Fibroblast of gingiva (primary cell): Measurements from ENCODE around the gene MADD.
"Not testable (repeated sequence)": the region's sequence is repeated elsewhere in the genome, so short reads cannot be mapped to it uniquely, and the experiment has no call there.

Experiments
- DNase-seq: peaks from one replicate; pipeline ENCODE4 v3.0.0-alpha.2; 2011; ENCODE audit warnings: low read depth

Gene MADD

DNA sequence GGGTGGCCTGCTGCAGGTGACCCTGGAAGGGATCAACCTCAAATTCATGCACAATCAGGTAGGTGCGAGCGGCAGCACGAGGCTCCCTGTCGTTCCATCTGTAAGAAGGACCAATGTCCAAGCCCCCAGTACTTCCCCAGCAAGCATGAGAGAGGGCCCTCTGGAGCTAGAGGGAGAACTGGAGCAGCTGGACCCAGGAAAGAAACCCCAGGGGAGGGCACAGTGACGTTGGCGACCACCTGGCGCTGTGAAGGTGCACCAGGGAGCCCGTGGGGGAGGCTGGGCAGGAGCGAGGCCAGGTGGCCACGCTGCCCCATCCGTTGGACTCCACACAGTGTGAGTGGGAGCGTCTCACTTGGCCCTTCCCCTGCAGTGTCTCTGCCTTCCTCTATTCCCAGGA, 54.6 kb downstream of the MADD start:
- DNase-seq, result no peak

- no peak for DNase-seq
These were observed 55.5 kb downstream of the MADD start for GRCh38 chr11:47325271-47326041.

DNA sequence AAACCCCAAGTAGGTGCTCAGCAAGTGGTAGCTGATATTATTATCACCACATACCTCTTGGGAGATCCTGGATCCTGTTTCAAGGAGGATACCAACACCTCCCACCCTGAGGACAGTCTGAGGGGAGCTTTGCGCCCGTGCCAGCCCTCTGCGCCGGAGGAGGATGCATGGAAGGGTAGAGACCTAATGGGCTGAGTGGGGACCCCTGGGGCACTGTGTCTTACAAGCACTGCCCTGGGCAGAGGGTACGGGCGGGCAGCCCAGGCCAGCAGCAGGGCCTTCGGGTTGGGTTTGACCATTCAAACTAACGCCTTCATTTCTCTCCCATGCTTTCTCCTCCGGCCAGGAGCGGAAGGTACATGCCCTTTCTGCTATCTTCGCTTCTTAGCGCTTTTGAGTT, 56.3 kb downstream of the MADD start:
- DNase-seq, result no peak

- no peak for DNase-seq
These were observed 57.1 kb downstream of the MADD start for GRCh38 chr11:47327025-47327424.

DNA sequence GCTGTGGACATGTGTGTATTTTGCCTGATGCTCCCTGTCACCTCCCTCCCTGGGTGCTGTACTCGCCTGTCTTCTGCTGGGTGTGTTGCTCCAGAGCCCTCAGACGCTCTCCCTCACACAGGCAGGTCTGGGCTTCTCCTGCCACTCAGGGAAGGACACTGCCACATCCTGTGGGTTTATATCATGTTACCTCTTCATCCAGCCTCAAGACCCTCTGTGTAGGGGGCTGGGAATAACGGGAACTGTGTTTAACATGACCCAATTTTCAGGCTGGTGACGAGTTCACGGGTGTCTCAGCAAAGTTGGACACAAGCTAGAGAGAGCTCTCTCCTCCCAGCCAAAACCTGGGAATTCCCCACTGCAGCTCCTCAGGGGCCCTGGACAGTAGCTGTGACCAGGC, 58.0 kb downstream of the MADD start:
- no peak for DNase-seq

- DNase-seq, result no peak
These were observed 58.8 kb downstream of the MADD start for GRCh38 chr11:47328449-47329390.

DNA sequence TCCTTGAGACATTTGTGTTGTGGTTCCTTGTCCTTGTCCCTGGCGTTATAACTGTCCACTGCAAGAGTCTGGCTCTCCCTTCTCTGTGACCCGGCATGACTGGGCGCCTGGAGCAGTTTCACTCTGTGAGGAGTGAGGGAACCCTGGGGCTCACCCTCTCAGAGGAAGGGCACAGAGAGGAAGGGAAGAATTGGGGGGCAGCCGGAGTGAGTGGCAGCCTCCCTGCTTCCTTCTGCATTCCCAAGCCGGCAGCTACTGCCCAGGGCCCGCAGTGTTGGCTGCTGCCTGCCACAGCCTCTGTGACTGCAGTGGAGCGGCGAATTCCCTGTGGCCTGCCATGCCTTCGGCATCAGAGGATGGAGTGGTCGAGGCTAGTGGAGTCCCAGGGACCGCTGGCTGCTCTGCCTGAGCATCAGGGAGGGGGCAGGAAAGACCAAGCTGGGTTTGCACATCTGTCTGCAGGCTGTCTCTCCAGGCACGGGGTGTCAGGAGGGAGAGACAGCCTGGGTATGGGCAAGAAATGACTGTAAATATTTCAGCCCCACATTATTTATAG, 59.6 kb downstream of the MADD start:
- no peak for DNase-seq

DNA sequence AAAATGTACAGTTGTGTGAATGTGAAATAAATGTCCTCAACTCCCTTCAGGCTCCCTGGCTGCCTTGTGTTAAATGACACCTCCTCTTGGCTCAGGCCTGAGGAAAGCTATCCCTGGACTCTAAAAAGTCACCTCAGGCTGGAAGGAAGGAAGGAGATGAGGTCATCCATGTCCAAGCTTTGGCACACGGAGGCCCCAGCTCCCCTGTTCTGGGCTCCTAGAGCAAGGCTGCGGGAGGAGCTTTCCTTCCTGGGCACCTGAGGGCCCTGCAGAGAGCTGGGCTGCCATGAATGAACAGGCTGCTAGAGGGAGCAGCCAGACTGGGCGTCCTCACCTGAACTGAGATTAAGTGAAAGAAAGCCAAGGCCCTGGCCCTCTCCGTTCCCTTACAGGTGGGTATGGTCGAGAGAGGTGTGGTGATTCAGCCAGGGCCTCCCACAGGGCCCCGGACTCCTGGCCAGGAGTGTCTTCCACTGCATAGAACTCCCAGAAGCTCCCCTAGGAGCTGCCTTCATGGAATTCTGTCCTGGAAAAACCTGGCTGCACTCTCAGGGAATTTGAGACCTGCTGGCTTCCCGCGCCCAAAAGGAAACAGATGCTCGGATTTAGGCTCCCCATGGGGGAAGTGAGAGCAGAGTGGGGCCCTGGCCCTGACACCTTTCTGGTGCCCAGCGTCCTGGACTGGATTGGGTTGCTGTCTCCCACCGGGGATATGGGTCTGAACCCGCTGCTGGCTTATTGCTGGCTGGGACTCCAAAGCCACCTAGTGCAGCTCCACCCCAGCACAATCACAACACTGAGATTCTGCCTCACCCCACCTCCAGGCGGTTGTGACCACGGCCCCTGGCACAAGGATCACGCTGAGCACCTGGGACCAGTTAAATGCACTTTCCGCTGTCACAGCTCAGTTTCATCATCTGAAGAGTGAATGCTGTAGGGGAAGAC, 60.3 kb downstream of the MADD start:
- no peak for DNase-seq

DNA sequence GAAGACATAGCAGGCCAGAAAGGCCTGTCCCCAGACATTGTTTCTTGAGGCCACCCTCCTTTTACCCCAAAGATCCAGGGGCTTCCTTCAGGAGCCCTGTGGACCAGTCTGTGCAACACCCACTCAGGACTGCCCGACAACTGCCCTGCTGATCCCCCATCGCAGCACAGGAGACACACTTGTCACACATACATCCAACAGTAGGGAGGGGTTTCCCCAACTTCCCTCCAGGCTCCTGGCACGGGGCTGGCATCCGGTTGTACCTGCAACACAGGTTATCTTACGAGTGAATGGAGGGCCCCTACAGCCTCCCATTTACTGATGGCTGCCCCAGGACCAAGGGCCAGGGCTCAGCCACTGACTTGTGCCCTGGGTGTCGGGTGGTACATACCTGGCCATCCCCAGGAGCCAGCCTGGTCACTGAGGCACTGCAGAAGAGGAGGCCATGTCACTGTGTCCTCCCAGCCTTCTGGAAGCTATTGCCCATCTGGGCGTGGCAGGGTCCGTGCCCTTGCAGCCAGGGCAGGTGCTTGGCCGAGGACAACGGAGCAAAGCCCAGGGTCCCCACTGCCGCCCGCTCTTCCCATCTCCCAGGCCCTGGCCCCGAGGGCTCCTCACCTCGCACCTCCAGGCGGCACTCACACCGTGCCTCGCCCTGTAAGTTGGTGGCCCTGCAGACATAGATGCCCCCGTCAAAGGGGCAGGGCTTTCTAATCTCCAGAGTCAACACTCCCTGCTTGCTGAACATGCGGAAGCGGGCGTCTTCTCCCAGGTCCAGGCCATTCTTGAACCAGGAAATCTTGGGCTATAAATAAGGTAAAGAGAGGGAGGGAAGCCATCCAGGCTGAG, 61.7 kb downstream of the MADD start:
- DNase-seq, result no peak

- DNase-seq, result no peak
These were observed 62.4 kb downstream of the MADD start for GRCh38 chr11:47332303-47332711.

DNA sequence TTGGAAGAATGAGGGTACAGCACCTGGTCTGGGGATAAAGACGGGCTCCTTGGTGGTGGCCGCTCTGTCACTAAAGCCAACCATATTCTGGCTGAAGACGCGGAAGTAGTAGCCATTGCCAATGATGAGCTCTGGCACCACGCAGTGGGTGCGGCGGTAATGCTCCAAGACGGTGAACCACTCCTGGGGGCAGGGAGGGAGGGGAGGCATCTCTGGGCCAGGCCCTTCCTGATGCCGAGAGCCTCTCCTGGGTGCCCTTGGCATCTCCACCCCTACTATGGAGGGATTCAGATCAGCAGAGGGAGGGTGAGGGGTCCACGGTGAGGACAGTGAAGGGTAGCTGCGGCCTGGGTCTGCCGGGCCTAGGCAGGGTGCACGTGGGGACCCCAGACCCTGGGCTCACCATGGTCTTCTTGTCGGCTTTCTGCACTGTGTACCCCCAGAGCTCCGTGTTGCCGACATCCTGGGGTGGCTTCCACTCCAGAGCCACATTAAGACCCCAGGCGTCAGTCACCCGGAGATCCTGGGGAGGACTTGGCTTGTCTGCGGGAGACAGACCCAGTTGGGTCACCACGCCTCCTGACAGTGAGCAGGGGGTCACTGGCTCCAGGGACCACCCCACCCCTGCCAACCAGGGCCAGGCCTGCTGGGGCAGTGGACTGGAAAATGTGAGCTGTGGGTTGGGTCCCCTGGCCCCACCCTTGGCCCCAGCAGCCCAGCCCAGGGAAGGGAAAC, 63.0 kb downstream of the MADD start:
- no peak for DNase-seq

- DNase-seq, result no peak
These were observed 63.6 kb downstream of the MADD start for GRCh38 chr11:47333526-47333845.

DNA sequence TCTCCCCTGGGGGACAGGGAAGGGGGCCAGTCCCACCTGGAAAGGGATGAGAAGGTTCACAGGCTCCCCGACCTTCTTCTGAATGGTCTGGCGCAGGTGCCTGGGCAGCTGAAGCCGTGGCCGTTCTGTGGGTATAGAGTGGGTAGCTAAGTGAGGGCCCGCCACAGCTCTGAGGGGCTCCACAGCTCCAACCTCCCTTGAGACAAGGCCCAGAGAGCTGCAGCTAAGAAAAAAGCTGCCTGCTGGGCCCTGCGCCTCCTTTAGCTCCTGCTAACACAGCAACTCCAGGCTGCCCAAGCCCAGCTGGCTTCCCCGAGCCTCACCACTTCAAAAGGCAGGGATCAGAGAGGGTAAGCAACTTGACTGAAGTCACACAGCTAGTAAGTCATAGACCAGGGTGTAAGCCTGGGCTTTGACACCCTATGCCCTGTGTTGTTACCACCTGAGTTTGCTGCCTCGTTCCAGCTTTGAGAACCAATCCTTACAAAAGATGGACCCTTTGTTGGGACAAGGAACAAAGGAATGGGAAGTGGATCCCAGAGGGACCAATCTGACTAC, 64.0 kb downstream of the MADD start:
- DNase-seq, result no peak

- not testable (repeated sequence) for DNase-seq
These were observed 64.9 kb downstream of the MADD start for GRCh38 chr11:47334699-47335411.

DNA sequence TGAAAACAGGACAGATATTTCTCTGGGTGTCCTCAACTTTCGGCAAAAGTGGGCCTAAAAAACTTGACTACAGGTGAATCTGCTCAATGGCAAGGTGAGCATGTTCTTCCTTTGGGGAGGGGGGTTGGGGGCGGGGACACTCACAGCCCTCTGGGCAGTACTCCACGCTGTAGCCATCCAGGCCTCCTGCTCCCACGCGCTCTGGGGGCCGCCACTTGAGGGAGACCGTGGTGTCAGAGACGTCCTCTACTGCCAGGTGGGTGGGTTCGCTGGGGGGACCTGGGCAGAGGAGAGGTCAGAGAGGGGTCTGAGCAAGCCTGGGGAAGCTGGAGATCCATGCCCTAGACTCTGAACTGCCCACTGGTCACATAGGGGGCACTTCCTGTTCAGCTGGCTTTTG, 65.8 kb downstream of the MADD start:
- no peak for DNase-seq

- no peak for DNase-seq
These were observed 66.7 kb downstream of the MADD start for GRCh38 chr11:47336595-47336994.

- no peak for DNase-seq
These were observed 67.4 kb downstream of the MADD start for GRCh38 chr11:47337229-47337924.

DNA sequence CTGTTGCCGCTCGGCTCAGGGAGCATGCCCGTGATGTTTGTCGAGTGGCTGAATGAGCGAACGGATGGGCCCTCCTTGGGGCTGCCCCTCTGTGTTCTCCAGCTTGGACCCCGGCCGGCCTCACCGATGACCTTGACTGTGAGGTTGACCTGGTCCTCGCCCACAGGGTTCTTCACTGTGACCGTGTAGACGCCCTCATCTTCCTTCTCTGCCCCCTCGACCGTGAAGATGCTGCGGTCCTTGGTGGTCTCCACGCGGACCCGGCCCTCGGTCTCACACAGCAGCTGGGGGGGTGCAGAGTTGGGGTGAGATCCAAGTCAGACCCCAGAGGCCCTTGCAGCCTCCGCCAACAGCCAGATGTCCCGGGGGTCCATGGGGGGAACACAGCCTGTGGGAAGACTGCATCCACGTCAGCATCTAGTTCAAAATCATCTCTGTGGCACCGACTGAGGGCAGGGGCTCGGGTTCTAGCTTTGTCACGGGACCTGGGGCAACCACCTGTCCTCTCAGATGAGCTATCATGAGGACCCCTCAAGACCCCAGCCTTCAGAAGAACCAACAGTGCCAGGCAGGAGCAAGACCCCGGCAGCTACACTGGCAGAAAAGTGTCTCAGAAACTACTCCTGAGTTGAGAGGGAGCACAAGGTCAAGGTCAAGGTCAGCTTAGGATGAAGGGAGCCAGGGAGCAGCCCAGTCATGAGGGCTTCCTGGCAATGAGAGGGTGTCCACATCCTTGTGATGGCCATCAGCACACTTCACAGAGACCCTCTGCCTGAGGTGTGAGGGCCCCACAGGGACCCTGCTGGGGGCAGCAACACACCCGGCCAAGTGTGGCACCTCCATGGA, 68.7 kb downstream of the MADD start:
- DNase-seq, result no peak
